ENCODE results near the gene BLOC1S3.
"Not testable (repeated sequence)": the region's sequence is repeated elsewhere in the genome, so short reads cannot be mapped to it uniquely, and the experiment has no call there.

BLOC1S3 gene

GRCh38 chr19:45224645-45225044 is 46.1 kb downstream of the BLOC1S3 start:
- no peak for DNase-seq

- not testable (repeated sequence) for DNase-seq
Observed at GRCh38 chr19:45229056-45229455, 50.5 kb downstream of the BLOC1S3 start.

Measured in fibroblast of skin of abdomen (primary cell).